ENCODE results near the gene IRAK1BP1. TPM values are rescaled to one million over a fixed set of nuclear protein-coding genes. Genes with fewer than 3 reads are reported as not detected.

Gene IRAK1BP1
- total and polyA plus RNA-seq, 10 of the 15 experiments (the other 5 are each of a cell fraction or from before 2014, with no cell fraction given), result 2.3 to 6.7 (median 3.9) TPM

GRCh38 chr6:78836598-78836997, 30.8 kb upstream of the IRAK1BP1 start (continued):
- TF ChIP-seq ZNF687 (IDR thresholded peaks at IDR 0.05) (no peak), PBX3 (IDR thresholded peaks at IDR 0.05; ENCODE audit: insufficient replicate concordance, low read depth, low read length) (no peak), POU2F2 (IDR thresholded peaks at IDR 0.05; ENCODE audit: borderline replicate concordance, low read depth, low read length) (no peak), ZBTB33 (IDR thresholded peaks at IDR 0.05) (no peak), CREM (IDR thresholded peaks at IDR 0.05; ENCODE audit: low read depth) (no peak), BCL11A (IDR thresholded peaks at IDR 0.05; ENCODE audit: low read depth, low read length) (no peak), ESRRA (IDR thresholded peaks at IDR 0.05; ENCODE audit: low read length) (no peak), RELA (IDR thresholded peaks at IDR 0.05; ENCODE audit: borderline replicate concordance, partially characterized antibody) (no peak), FOXM1 (IDR thresholded peaks at IDR 0.05; ENCODE audit: low read depth, low read length) (no peak), MXI1 (IDR thresholded peaks at IDR 0.05; ENCODE audit: low read depth, low read length) (no peak), EZH2 (IDR thresholded peaks at IDR 0.05; ENCODE audit: borderline replicate concordance, control insufficient read depth, low read depth, low read length) (no peak), ETV6 (conservative IDR thresholded peaks at IDR 0.05 in 1 of 2, IDR thresholded peaks at IDR 0.05 in 1 of 2; ENCODE audit: borderline replicate concordance in 1 of 2, low read depth in 1 of 2) (no peak), CBX5 (IDR thresholded peaks at IDR 0.05; ENCODE audit: low read depth) (no peak)
- TF ChIP-seq, protein P1, sequence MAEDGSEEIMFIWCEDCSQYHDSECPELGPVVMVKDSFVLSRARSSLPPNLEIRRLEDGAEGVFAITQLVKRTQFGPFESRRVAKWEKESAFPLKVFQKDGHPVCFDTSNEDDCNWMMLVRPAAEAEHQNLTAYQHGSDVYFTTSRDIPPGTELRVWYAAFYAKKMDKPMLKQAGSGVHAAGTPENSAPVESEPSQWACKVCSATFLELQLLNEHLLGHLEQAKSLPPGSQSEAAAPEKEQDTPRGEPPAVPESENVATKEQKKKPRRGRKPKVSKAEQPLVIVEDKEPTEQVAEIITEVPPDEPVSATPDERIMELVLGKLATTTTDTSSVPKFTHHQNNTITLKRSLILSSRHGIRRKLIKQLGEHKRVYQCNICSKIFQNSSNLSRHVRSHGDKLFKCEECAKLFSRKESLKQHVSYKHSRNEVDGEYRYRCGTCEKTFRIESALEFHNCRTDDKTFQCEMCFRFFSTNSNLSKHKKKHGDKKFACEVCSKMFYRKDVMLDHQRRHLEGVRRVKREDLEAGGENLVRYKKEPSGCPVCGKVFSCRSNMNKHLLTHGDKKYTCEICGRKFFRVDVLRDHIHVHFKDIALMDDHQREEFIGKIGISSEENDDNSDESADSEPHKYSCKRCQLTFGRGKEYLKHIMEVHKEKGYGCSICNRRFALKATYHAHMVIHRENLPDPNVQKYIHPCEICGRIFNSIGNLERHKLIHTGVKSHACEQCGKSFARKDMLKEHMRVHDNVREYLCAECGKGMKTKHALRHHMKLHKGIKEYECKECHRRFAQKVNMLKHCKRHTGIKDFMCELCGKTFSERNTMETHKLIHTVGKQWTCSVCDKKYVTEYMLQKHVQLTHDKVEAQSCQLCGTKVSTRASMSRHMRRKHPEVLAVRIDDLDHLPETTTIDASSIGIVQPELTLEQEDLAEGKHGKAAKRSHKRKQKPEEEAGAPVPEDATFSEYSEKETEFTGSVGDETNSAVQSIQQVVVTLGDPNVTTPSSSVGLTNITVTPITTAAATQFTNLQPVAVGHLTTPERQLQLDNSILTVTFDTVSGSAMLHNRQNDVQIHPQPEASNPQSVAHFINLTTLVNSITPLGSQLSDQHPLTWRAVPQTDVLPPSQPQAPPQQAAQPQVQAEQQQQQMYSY (CRISPR knock-in tag; IDR thresholded peaks at IDR 0.05), result no peak
